Measurements from ENCODE around the gene MARK3.

Gene MARK3

DNA sequence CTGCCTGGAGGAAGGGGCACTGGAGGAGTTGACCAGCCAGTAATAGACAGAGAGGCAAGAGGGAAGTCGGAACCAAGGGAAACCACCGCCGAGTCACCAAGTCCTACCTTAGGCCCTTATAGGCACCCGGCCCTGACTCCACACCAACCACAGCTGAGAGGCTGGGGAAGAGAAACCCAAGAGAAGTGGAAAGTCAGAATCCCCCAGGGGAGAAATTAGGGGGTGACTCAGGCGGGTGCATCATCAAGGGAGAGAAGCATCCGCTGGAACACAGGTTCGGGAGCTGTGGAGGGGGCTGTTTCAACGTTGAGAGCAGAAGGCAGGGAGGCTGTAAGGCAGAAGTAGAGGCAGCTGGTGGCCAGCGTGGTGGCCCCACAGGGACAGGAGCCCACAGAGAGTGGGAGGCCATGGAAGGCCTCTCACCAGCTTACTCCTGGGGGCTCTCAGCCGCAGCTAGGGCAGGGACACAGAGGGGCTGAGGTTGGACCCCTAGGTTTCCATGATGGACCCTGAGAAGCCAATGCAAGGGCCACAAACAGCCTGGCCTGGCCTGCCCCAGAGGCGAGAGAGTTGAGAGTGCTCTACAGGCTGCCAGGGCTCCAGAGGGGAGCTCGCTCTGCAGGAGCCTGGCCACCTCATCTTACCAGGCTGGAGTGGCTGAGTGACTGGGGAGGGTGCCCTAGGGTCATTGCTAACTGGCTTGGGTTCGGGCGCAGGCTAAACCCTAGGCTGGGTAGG, 142.4 kb downstream of the MARK3 start:
- peak overlapping the region; percentile 96 for H3K27ac ChIP-seq
- TF ChIP-seq CTCF (conservative IDR thresholded peaks at IDR 0.05) (no peak), ZFX (IDR thresholded peaks at IDR 0.05) (no peak)

DNA sequence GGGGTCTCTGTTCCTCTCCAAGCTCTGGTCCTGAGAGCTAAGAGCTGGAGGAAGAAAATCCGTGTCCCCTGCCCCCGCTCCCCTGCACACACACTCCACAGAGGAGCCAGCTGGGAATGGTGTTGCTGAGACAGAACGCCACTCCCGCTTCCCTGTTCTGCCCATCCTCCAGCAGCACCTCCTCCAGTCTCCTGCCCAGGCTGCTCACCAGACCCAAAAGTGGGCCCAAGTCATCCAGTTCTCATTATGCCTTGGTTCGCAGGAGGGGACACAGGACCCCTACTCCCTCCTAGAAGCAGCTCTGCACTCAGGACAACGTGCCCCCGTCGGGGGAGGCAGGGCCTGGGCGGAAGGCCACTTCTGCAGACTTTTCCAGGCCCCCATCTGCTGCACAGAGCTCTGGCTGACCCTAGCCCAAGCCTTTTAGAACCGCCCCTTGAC, 143.0 kb downstream of the MARK3 start:
- TF ChIP-seq ZFX (IDR thresholded peaks at IDR 0.05) = peak; percentile 45; the same call in 1 of the 2 replicates
- TF ChIP-seq CTCF (conservative IDR thresholded peaks at IDR 0.05) = no peak

GRCh38 chr14:103528587-103529382, 143.6 kb downstream of the MARK3 start, which contains the start of gene TRMT61A:
TRMT61A (plus strand) TSS chr14:103529196; CDS start chr14:103529979, 783 bp downstream.
- H3K27ac ChIP-seq = peak within 1 kb of the TSS; percentile 96
- TF ChIP-seq CTCF (conservative IDR thresholded peaks at IDR 0.05) (no peak), ZFX (IDR thresholded peaks at IDR 0.05) (no peak; the same call in 1 of the 2 replicates)

More for the DNA sequence above, 143.0 kb downstream of the MARK3 start:
- peak overlapping the region; percentile 96 for H3K27ac ChIP-seq

GRCh38 chr14:103529383-103530365, 144.5 kb downstream of the MARK3 start:
- peak overlapping the region; percentile 96 for H3K27ac ChIP-seq
- no peak for TF ChIP-seq CTCF (conservative IDR thresholded peaks at IDR 0.05)
- TF ChIP-seq ZFX (IDR thresholded peaks at IDR 0.05) = 0 out of 2 replicates have a peak, but pooled peaks have one; percentile 13

DNA sequence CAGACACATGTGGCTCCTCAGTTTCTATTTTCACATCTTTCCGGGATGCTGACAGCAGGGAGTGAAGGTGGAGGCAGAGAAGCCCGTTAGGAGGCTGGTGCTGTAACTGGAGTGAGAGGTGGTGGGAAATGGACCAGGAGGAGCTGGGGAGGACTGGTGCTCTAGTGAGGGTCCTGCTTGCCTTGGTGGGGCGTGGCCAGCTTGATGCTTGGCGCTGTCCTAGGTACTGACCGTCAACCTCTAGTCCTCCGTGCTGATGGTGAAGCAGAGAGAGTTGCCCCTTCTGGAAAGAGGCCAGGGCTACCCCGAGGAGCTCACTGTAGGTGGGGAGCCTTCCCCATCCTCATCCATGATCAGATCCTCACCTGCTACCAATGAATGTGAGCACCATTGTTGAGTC, 145.2 kb downstream of the MARK3 start:
- TF ChIP-seq CTCF (conservative IDR thresholded peaks at IDR 0.05) (no peak), ZFX (IDR thresholded peaks at IDR 0.05) (no peak)
- H3K27ac ChIP-seq = no peak overlapping the region

DNA sequence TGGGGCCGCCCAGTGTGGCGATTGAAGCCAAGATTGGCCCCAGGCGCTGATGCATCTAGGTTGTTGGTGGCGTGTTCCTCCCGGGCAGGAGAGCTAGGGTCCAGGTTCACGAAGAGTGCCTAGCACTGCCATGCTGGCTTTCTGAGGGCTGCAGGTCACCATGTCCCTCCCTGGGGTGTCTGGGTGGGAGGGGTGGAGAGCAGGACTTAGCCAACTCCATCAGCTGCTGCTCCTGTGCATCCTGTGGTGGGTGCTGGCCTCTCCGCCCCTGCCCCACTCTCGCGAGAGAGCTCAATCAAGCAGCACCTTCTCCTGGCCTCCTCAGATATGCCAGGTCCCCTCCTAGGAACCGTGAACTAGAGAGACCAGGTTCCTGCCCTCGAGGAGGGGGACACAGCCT, 145.6 kb downstream of the MARK3 start:
- no peak overlapping the region for H3K27ac ChIP-seq
- no peak for TF ChIP-seq CTCF (conservative IDR thresholded peaks at IDR 0.05)
- TF ChIP-seq ZFX (IDR thresholded peaks at IDR 0.05) = no peak
